HG03025 (cell line): ENCODE results near the gene PCGF6.
"Not testable (repeated sequence)": the region's sequence is repeated elsewhere in the genome, so short reads cannot be mapped to it uniquely, and the experiment has no call there.

Experiments used
- ATAC-seq: cut with Tn5 transposase; IDR thresholded peaks from one replicate; pipeline ENCODE4 v1.9.1; 2021; ENCODE audit warnings: mild to moderate bottlenecking, moderate library complexity; ENCODE audit not compliant: unreplicated experiment, low FRiP score

PCGF6 gene

GRCh38 chr10:103259989-103260388 is 91.0 kb downstream of the PCGF6 start:
- no peak for ATAC-seq

GRCh38 chr10:103258928-103259327 is 92.0 kb downstream of the PCGF6 start:
- ATAC-seq = not testable (repeated sequence)

GRCh38 chr10:103257812-103258211 is 93.1 kb downstream of the PCGF6 start:
- ATAC-seq = no peak

- ATAC-seq = no peak
These were observed 94.3 kb downstream of the PCGF6 start for GRCh38 chr10:103256613-103257012.

- no peak for ATAC-seq
These were observed 96.2 kb downstream of the PCGF6 start for GRCh38 chr10:103254538-103255325.

GRCh38 chr10:103254113-103254512 is 96.8 kb downstream of the PCGF6 start:
- ATAC-seq = no peak
